T-helper 2 cell treated with Interferon-gamma antibody and Interleukin-4, amounts not matched to agents 5 μg/mL and 100 μg/mL, for 36 hours (primary cell): ENCODE results near the gene SLC6A2.

ENCODE experiments used
- DNase-seq: peaks from one replicate; pipeline ENCODE4 v3.0.0; 2021; ENCODE audit warnings: low spot score
- H3K27ac Mint-ChIP-seq: one replicate; pipeline ENCODE4 v1.8.0; 2021; ENCODE audit warnings: mild to moderate bottlenecking, mixed read lengths
- H3K27me3 Mint-ChIP-seq: one replicate; pipeline ENCODE4 v1.8.0; 2021; ENCODE audit warnings: low read depth, mixed read lengths
- H3K36me3 Mint-ChIP-seq: one replicate; pipeline ENCODE4 v1.8.0; 2021; ENCODE audit warnings: low read depth, mixed read lengths
- H3K4me1 Mint-ChIP-seq: one replicate; pipeline ENCODE4 v1.8.0; 2021; ENCODE audit warnings: low read depth, mixed read lengths
- H3K4me3 Mint-ChIP-seq: one replicate; pipeline ENCODE4 v1.8.0; 2022; ENCODE audit warnings: mild to moderate bottlenecking, moderate library complexity, mixed read lengths
- H3K9me3 Mint-ChIP-seq: one replicate; pipeline ENCODE4 v1.8.0; 2021; ENCODE audit warnings: mixed read lengths

Gene SLC6A2

GRCh38 chr16:55658898-55659420 lies 3.2 kb downstream of the SLC6A2 start:
- peaks cover 10% of the 10 kb centered on the region for H3K27me3 Mint-ChIP-seq
- no peaks in the 10 kb centered on the region for H3K36me3 Mint-ChIP-seq
- no peak overlapping the region for H3K27ac Mint-ChIP-seq
- no peak overlapping the region for H3K4me3 Mint-ChIP-seq
- no peak for DNase-seq
- H3K4me1 Mint-ChIP-seq, result no peaks in the 10 kb centered on the region
- H3K9me3 Mint-ChIP-seq, result no peaks in the 10 kb centered on the region

- no peaks in the 10 kb centered on the region for H3K4me1 Mint-ChIP-seq
- H3K36me3 Mint-ChIP-seq, result no peaks in the 10 kb centered on the region
- H3K9me3 Mint-ChIP-seq, result no peaks in the 10 kb centered on the region
- H3K4me3 Mint-ChIP-seq, result no peak overlapping the region
- H3K27ac Mint-ChIP-seq, result no peak overlapping the region
- peaks cover 10% of the 10 kb centered on the region for H3K27me3 Mint-ChIP-seq
- DNase-seq, result no peak
Measured at GRCh38 chr16:55660026-55660425, 4.2 kb downstream of the SLC6A2 start.

DNA sequence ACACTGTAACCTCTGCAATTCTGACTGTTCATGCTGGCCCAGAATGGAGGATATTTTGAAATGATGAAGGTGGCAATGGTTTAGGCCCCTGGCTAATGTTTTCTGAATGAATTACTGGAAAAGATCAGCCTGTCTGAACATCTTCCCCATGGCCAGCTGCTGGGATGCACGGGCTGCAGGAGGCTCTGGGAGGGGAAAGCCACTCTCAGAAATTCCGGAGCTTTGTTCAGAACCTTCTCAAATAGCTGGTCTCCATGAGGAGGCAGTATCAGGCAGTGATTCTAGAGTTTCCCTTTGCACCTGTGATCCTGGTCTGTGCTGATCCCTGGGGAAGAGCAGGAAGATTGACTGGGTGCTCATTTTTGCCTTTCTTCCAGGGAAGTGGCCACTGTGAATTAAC lies 5.0 kb downstream of the SLC6A2 start:
- H3K36me3 Mint-ChIP-seq, result no peaks in the 10 kb centered on the region
- no peaks in the 10 kb centered on the region for H3K4me1 Mint-ChIP-seq
- no peak overlapping the region for H3K4me3 Mint-ChIP-seq
- DNase-seq, result no peak
- H3K27me3 Mint-ChIP-seq, result peaks cover 10% of the 10 kb centered on the region
- no peaks in the 10 kb centered on the region for H3K9me3 Mint-ChIP-seq
- no peak overlapping the region for H3K27ac Mint-ChIP-seq

- no peak overlapping the region for H3K4me3 Mint-ChIP-seq
Measured at GRCh38 chr16:55661941-55662643, 6.3 kb downstream of the SLC6A2 start.

DNA sequence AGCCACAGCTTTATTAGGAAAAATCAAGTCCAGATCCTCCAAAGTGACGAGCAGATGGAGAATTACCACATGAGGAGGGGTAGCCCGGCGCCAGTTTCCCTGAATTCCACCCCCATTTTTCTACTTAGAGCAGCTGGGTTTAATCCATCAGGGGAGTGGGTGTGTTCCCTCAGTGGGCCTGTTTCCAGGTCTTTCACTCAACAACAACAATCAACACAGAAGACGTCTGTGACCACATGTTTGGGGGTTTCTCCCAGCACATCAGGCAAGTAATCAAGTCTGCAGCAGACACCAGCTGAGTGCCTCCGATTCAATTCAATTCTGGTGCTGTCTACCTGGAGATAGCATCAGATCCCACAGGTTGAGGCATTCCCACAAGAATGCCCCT lies 6.8 kb downstream of the SLC6A2 start:
- Mint-ChIP-seq H3K27ac (no peak overlapping the region), H3K36me3 (no peaks in the 10 kb centered on the region), H3K9me3 (no peaks in the 10 kb centered on the region), H3K4me3 (no peak overlapping the region), H3K4me1 (no peaks in the 10 kb centered on the region), H3K27me3 (peaks cover 3% of the 10 kb centered on the region)
- no peak for DNase-seq

More at GRCh38 chr16:55661941-55662643, 6.3 kb downstream of the SLC6A2 start:
- H3K4me1 Mint-ChIP-seq, result no peaks in the 10 kb centered on the region
- no peak overlapping the region for H3K27ac Mint-ChIP-seq
- H3K36me3 Mint-ChIP-seq, result no peaks in the 10 kb centered on the region
- peaks cover 6% of the 10 kb centered on the region for H3K27me3 Mint-ChIP-seq
- H3K9me3 Mint-ChIP-seq, result no peaks in the 10 kb centered on the region
- DNase-seq, result no peak

DNA sequence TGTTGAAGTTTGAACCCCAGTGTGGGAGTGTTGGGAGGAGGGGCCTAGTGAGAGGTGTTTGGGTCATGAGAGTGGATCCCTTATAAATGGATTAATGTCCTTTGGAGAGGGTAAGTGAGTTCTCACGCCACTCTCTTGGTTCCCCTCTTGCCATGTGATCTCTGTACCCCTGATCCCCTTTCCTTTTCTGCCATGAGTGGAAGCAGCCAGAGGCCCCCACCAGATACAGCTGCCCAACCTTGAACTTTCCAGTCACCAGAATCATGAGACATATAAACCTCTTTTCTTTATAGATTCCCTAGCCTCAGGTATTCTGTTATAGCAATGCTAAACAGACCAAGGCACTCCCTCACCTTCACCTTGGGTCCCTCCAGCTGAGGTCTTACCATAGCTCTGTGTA lies 7.4 kb downstream of the SLC6A2 start:
- Mint-ChIP-seq H3K36me3 (no peaks in the 10 kb centered on the region), H3K27me3 (peaks cover 3% of the 10 kb centered on the region), H3K4me1 (no peaks in the 10 kb centered on the region), H3K27ac (no peak overlapping the region), H3K9me3 (no peaks in the 10 kb centered on the region), H3K4me3 (no peak overlapping the region)
- DNase-seq, result no peak

DNA sequence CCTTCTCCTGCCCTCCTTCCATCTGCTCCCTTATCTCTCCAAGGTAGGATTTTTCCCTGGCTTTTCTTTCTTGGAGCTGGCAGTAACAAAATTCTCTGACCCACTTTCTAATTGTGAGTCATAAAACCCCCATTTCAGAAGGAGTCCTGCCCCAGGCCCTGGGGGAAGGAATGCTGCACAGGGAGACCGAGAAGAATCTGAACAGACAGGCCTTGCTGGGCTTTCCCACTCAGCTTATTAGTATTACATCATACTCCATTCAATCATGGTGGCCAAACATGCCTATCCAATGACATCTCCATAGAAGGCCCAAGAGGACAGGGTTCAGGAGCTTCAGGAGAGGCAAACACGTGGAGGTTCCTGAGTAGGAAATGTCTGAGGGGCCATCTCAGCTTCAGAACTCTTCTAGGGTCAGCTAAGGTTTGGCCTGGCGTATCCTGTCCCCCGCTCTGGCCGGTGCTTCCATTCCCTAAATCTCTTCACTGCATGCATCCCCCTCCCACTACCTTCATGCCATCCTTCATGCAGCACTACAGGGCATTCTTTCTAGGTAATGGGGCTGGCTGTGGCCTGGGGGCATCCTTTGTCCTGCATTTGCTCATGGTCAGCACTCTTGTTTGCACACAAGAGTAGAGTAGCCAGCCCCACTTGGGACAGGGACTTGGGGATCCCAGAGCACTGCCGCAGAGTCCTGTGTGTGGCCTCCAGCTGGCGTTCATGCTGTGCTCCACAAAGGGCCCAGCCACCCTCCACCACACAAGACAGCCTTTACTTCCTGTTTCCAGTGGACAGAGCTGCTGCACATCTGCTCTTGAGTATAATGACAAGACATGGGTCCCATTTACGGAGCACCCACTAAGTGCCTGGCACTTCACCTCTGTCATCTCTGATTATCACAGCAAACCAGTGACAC lies 8.2 kb downstream of the SLC6A2 start:
- DNase-seq, result no peak
- H3K27me3 Mint-ChIP-seq, result no peaks in the 10 kb centered on the region
- no peaks in the 10 kb centered on the region for H3K9me3 Mint-ChIP-seq
- no peak overlapping the region for H3K4me3 Mint-ChIP-seq
- no peak overlapping the region for H3K27ac Mint-ChIP-seq
- no peaks in the 10 kb centered on the region for H3K4me1 Mint-ChIP-seq
- H3K36me3 Mint-ChIP-seq, result no peaks in the 10 kb centered on the region

DNA sequence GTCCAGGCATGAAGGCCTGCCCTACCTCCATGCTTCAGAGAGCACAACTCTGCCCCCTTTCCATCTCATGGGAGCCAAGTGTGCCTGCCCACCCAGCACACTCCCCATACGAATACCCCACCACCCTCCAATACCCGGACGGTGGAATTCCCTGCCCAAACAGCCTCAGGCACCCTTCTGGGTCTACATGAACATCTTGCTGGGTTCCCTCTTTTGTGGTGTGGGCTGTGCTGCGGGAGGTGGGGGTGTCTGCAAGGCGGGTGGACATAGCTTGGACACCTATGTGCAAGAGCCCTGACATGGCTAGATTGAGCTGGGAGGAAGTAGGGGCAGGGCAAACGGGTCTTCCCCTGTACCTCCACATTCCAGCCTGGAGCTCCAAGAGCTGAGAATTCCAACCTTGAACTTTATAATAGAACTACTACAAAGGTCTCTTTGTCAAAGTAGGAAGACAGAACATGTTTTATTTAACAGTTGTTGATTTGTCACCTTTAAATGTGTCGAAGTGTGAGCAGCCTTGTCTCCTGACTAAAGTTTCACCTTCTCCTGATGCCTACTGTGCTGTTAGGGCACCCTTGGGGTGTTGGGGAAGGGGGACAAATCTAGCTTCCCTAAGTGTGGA lies 9.1 kb downstream of the SLC6A2 start:
- no peaks in the 10 kb centered on the region for H3K9me3 Mint-ChIP-seq

DNA sequence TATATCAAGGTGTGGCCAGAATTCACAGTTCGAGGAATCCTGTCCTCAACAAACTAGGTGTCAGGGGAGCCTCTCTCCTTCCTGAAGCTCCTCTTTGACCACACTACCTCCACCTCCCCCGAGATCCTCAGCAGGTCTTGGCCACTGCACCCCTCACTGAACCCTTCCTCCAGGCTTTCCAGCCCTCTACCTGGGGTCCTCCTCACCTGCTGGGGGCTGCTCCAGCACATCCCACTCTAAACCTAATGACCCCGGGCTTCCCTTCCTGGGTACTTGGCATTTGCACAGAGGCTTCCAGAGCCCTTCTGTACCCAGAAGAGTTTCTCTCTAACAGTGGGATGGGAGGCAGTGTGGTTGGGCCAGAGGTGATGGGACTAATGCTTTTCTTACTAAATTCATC lies 9.7 kb downstream of the SLC6A2 start:
- Mint-ChIP-seq H3K4me1 (no peaks in the 10 kb centered on the region), H3K9me3 (no peaks in the 10 kb centered on the region), H3K36me3 (no peaks in the 10 kb centered on the region)

More for the DNA sequence above, 9.1 kb downstream of the SLC6A2 start:
- Mint-ChIP-seq H3K27me3 (no peaks in the 10 kb centered on the region), H3K36me3 (no peaks in the 10 kb centered on the region), H3K4me1 (no peaks in the 10 kb centered on the region), H3K4me3 (no peak overlapping the region), H3K27ac (no peak overlapping the region)
- DNase-seq, result no peak

GRCh38 chr16:55666012-55666411 lies 10.2 kb downstream of the SLC6A2 start:
- no peak for DNase-seq
- H3K4me3 Mint-ChIP-seq, result no peak overlapping the region
- H3K9me3 Mint-ChIP-seq, result no peaks in the 10 kb centered on the region
- H3K27me3 Mint-ChIP-seq, result no peaks in the 10 kb centered on the region
- no peaks in the 10 kb centered on the region for H3K36me3 Mint-ChIP-seq
- no peaks in the 10 kb centered on the region for H3K4me1 Mint-ChIP-seq
- no peak overlapping the region for H3K27ac Mint-ChIP-seq

More for the DNA sequence above, 9.7 kb downstream of the SLC6A2 start:
- no peak for DNase-seq
- no peak overlapping the region for H3K4me3 Mint-ChIP-seq
- no peak overlapping the region for H3K27ac Mint-ChIP-seq
- H3K27me3 Mint-ChIP-seq, result no peaks in the 10 kb centered on the region

GRCh38 chr16:55667753-55668152 lies 12.0 kb downstream of the SLC6A2 start:
- Mint-ChIP-seq H3K27me3 (no peaks in the 10 kb centered on the region), H3K4me3 (no peak overlapping the region)
- no peak for DNase-seq

DNA sequence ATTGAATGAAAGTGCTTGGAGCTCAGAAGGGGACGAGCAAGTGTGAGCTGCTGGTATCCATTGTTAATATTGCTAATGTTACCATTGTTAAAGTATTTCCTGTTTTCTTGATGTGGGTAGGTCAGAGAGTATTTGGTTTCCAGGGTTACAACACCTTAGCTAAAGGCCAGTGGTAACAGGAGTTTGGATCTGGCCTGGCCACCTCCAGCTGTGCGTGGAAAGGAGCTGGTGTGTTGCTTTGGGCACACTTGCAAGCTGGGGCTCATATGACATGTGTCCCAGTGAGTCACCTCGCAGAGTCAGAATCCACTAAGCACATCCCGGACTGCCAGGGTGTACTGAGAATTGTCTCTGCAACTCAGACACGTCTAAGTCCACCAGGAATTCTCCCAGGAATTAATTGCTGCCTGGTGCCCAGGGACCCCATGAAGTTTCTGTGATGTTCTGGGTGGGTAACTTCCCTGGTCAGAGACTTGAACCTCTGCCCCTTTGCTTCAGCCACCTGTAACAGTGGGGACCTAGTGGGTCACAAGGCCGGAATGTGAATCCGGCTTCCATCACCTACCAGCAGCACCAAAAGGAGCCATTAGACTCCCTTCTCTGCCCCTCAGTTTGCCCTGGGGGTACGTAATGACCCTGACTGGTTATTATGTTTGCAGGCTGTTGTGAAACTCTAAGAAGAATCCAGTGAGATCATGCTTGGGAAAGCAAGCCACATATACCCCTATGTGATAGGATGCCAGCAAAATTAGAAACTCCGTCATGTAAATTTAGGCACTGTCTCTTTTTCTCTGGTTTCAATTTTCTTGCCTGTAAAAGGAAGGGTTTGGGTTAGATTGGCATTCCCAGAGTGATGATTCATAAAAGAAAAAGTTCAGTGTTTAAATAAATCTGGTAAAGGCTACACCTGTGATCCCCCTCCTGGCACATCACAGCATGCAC lies 12.8 kb downstream of the SLC6A2 start:
- Mint-ChIP-seq H3K27me3 (no peaks in the 10 kb centered on the region), H3K27ac (no peak overlapping the region), H3K9me3 (no peaks in the 10 kb centered on the region), H3K36me3 (no peaks in the 10 kb centered on the region), H3K4me3 (no peak overlapping the region), H3K4me1 (no peaks in the 10 kb centered on the region)
- no peak for DNase-seq

More at GRCh38 chr16:55667753-55668152, 12.0 kb downstream of the SLC6A2 start:
- Mint-ChIP-seq H3K9me3 (no peaks in the 10 kb centered on the region), H3K36me3 (no peaks in the 10 kb centered on the region), H3K27ac (no peak overlapping the region), H3K4me1 (no peaks in the 10 kb centered on the region)
